Mesothelial cell of epicardium (in vitro differentiated cells): ENCODE data around the gene SFMBT1. TPM values are rescaled to one million over a fixed set of nuclear protein-coding genes. Genes with fewer than 3 reads are reported as not detected.

Experiments
- DNase-seq, 2 experiments: peaks; one replicate each; pipeline ENCODE4 v3.0.0; 2021; ENCODE audit warnings: low spot score in 2 of 2; ENCODE audit not compliant: unreplicated experiment in 2 of 2
- H3K27ac Mint-ChIP-seq: 2 replicates; pipeline ENCODE4 v1.8.0; 2021; ENCODE audit warnings: mixed read lengths
- H3K27me3 Mint-ChIP-seq: 2 replicates; pipeline ENCODE4 v1.8.0; 2021; ENCODE audit warnings: low read depth, mixed read lengths
- H3K36me3 Mint-ChIP-seq: 2 replicates; pipeline ENCODE4 v1.8.0; 2021; ENCODE audit warnings: mixed read lengths
- H3K4me1 Mint-ChIP-seq: 2 replicates; pipeline ENCODE4 v1.8.0; 2021; ENCODE audit warnings: mixed read lengths
- H3K4me3 Mint-ChIP-seq: 2 replicates; pipeline ENCODE4 v1.8.0; 2021; ENCODE audit warnings: mild to moderate bottlenecking, moderate library complexity, mixed read lengths
- H3K9me3 Mint-ChIP-seq: 2 replicates; pipeline ENCODE4 v1.8.0; 2021; ENCODE audit warnings: mixed read lengths
- total RNA-seq: library from RNA; stranded (reverse); gene quantifications from 3 replicates; pipeline ENCODE4 v1.2.1, GENCODE V29; 2021
- TF ChIP-seq, protein P1 (sequence below): fragments of 200-600 bp; sonication (generic); IDR thresholded peaks from one replicate; pipeline ENCODE4 v1.5.0; 2021; ENCODE audit warnings: antibody characterized with exemption; ENCODE audit not compliant: unreplicated experiment

The SFMBT1 gene
- total RNA-seq, 1 donor from 2014 or later, result 4.4 TPM

- no peaks in the 10 kb centered on the region for H3K27me3 Mint-ChIP-seq
- peaks cover 1% of the 10 kb centered on the region for H3K36me3 Mint-ChIP-seq
- DNase-seq, result peak; percentile 65 to 82
- TF ChIP-seq, protein P1, sequence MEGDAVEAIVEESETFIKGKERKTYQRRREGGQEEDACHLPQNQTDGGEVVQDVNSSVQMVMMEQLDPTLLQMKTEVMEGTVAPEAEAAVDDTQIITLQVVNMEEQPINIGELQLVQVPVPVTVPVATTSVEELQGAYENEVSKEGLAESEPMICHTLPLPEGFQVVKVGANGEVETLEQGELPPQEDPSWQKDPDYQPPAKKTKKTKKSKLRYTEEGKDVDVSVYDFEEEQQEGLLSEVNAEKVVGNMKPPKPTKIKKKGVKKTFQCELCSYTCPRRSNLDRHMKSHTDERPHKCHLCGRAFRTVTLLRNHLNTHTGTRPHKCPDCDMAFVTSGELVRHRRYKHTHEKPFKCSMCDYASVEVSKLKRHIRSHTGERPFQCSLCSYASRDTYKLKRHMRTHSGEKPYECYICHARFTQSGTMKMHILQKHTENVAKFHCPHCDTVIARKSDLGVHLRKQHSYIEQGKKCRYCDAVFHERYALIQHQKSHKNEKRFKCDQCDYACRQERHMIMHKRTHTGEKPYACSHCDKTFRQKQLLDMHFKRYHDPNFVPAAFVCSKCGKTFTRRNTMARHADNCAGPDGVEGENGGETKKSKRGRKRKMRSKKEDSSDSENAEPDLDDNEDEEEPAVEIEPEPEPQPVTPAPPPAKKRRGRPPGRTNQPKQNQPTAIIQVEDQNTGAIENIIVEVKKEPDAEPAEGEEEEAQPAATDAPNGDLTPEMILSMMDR, result no peak
- H3K4me3 Mint-ChIP-seq, result peak within 1 kb of the TSS; percentile 87
- peaks cover 16% of the 10 kb centered on the region for H3K4me1 Mint-ChIP-seq
- peak within 1 kb of the TSS; percentile 48 for H3K27ac Mint-ChIP-seq
- H3K9me3 Mint-ChIP-seq, result no peaks in the 10 kb centered on the region
These were observed 148.4 kb downstream of the SFMBT1 start, which contains the start of gene STIMATE for GRCh38 chr3:52897130-52898122. Gene STIMATE (minus strand): TSS chr3:52897548. CDS start chr3:52897450, 98 bp downstream.

GRCh38 chr3:52896613-52897012, 149.3 kb downstream of the SFMBT1 start:
- Mint-ChIP-seq H3K27ac (peak overlapping the region; percentile 48), H3K4me1 (peaks cover 24% of the 10 kb centered on the region), H3K9me3 (no peaks in the 10 kb centered on the region), H3K4me3 (peak overlapping the region; percentile 87), H3K27me3 (no peaks in the 10 kb centered on the region), H3K36me3 (peaks cover 1% of the 10 kb centered on the region)
- no peak for DNase-seq
- TF ChIP-seq, protein P1, result no peak

- peaks cover 1% of the 10 kb centered on the region for H3K36me3 Mint-ChIP-seq
- H3K9me3 Mint-ChIP-seq, result no peaks in the 10 kb centered on the region
- no peaks in the 10 kb centered on the region for H3K27me3 Mint-ChIP-seq
- DNase-seq, result no peak
- H3K27ac Mint-ChIP-seq, result no peak overlapping the region
- H3K4me1 Mint-ChIP-seq, result peaks cover 29% of the 10 kb centered on the region
- peak overlapping the region; percentile 87 for H3K4me3 Mint-ChIP-seq
- TF ChIP-seq, protein P1, result no peak
These were observed 149.7 kb downstream of the SFMBT1 start for GRCh38 chr3:52896151-52896550.

GRCh38 chr3:52895418-52895817, 150.5 kb downstream of the SFMBT1 start:
- peaks cover 1% of the 10 kb centered on the region for H3K36me3 Mint-ChIP-seq
- no peak for DNase-seq
- H3K4me1 Mint-ChIP-seq, result peaks cover 29% of the 10 kb centered on the region
- H3K27ac Mint-ChIP-seq, result no peak overlapping the region
- H3K4me3 Mint-ChIP-seq, result peak overlapping the region; percentile 87
- H3K9me3 Mint-ChIP-seq, result no peaks in the 10 kb centered on the region
- TF ChIP-seq, protein P1, result no peak
- no peaks in the 10 kb centered on the region for H3K27me3 Mint-ChIP-seq

- Mint-ChIP-seq H3K4me1 (peaks cover 29% of the 10 kb centered on the region), H3K27ac (no peak overlapping the region)
These were observed 151.1 kb downstream of the SFMBT1 start for GRCh38 chr3:52894756-52895155.

More at GRCh38 chr3:52894756-52895155, 151.1 kb downstream of the SFMBT1 start:
- Mint-ChIP-seq H3K27me3 (no peaks in the 10 kb centered on the region), H3K4me3 (no peak overlapping the region), H3K9me3 (no peaks in the 10 kb centered on the region), H3K36me3 (peaks cover 1% of the 10 kb centered on the region)
- TF ChIP-seq, protein P1, result no peak
- no peak for DNase-seq
